Effector CD8-positive, alpha-beta T cell (primary cell): Measurements from ENCODE around the gene LYAR.
"Not testable (repeated sequence)": the region's sequence is repeated elsewhere in the genome, so short reads cannot be mapped to it uniquely, and the experiment has no call there.

Source experiments
- DNase-seq: peaks from one replicate; lab custom pipeline; 2025; lab: John Stamatoyannopoulos, UW

The LYAR gene

GRCh38 chr4:4260185-4260751 lies 29.7 kb downstream of the LYAR start:
- no peak for DNase-seq

- no peak for DNase-seq
Measured at GRCh38 chr4:4259484-4260100, 30.4 kb downstream of the LYAR start.

- DNase-seq, result not testable (repeated sequence)
Measured at GRCh38 chr4:4257705-4258104, 32.2 kb downstream of the LYAR start.

GRCh38 chr4:4256799-4257198 lies 33.2 kb downstream of the LYAR start:
- no peak for DNase-seq

GRCh38 chr4:4254666-4255065 lies 35.3 kb downstream of the LYAR start:
- no peak for DNase-seq

- no peak for DNase-seq
Measured at GRCh38 chr4:4254199-4254598, 35.8 kb downstream of the LYAR start.

- no peak for DNase-seq
Measured at GRCh38 chr4:4249866-4250265, 40.1 kb downstream of the LYAR start.

GRCh38 chr4:4249342-4249741 lies 40.6 kb downstream of the LYAR start:
- DNase-seq, result not testable (repeated sequence)

- DNase-seq, result no peak
Measured at GRCh38 chr4:4248885-4249203, 41.1 kb downstream of the LYAR start.

- peak; percentile 80 for DNase-seq
Measured at GRCh38 chr4:4248029-4248884, 41.7 kb downstream of the LYAR start, which contains the start of gene TMEM128. TMEM128 (minus strand) TSS chr4:4248223; CDS start chr4:4248202, 21 bp downstream.

GRCh38 chr4:4247696-4248028 lies 42.3 kb downstream of the LYAR start:
- DNase-seq, result no peak

GRCh38 chr4:4245172-4245571 lies 44.8 kb downstream of the LYAR start:
- DNase-seq, result no peak

GRCh38 chr4:4239551-4239950 lies 50.4 kb downstream of the LYAR start:
- DNase-seq, result not testable (repeated sequence)

- DNase-seq, result no peak
Measured at GRCh38 chr4:4233610-4234009, 56.3 kb downstream of the LYAR start.

- no peak for DNase-seq
Measured at GRCh38 chr4:4228356-4228668, 61.6 kb downstream of the LYAR start.

- DNase-seq, result no peak
Measured at GRCh38 chr4:4227510-4228355, 62.2 kb downstream of the LYAR start.

- DNase-seq, result no peak
Measured at GRCh38 chr4:4226606-4227438, 63.1 kb downstream of the LYAR start, which contains the start of gene OTOP1. OTOP1 (minus strand) TSS chr4:4226929; CDS start chr4:4226864, 65 bp downstream.

- no peak for DNase-seq
Measured at GRCh38 chr4:4225915-4226605, 63.9 kb downstream of the LYAR start.
